Measurements from ENCODE around the gene ZCCHC2.

GRCh38 chr18:62625019-62625418 lies 102.2 kb downstream of the ZCCHC2 start:
- TF ChIP-seq EP300 (IDR thresholded peaks at IDR 0.05), result no peak
- TF ChIP-seq CTCF (IDR thresholded peaks at IDR 0.05), result no peak
- no peak for TF ChIP-seq POLR2A (IDR thresholded peaks at IDR 0.05)
- TF ChIP-seq POLR2AphosphoS5 (IDR thresholded peaks at IDR 0.05), result peak; percentile 10
